A549 (cell line): ENCODE results near the gene SLC30A3.

ENCODE experiments used
- EHMT2 ChIP-seq: fragments of 200-600 bp; sonication (generic); IDR thresholded peaks from 2 replicates; pipeline ENCODE4 v1.6.1; 2016; ENCODE audit warnings: antibody characterized with exemption, low read depth, mild to moderate bottlenecking, moderate library complexity
- RNF2 ChIP-seq: fragments of 200-600 bp; sonication (generic); IDR thresholded peaks from 2 replicates; pipeline ENCODE4 v1.6.1; 2016; ENCODE audit warnings: low read depth, mild to moderate bottlenecking, antibody characterized with exemption, moderate library complexity, borderline replicate concordance

DNA sequence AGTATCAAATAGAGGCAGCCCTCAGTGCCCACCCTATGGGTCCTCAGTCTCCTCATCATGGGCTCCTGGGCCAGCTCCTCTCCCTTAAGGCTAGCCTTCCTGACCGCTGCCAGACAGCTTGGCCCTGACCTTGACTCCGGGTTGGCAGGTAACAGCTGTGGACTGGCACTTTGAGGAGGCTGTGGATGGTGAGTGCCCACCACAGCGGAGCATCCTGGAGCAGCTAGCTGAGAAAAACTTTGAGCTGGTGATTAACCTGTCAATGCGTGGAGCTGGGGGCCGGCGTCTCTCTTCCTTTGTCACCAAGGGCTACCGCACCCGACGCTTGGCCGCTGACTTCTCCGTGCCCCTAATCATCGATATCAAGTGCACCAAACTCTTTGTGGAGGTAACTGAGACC is 26.7 kb downstream of the SLC30A3 start:
- TF ChIP-seq RNF2 (no peak), EHMT2 (no peak)
